ENCODE data around the gene HNRNPUL1. TPM values are rescaled to one million over a fixed set of nuclear protein-coding genes. Genes with fewer than 3 reads are reported as not detected.
A peak's percentile ranks its signal among the peaks of the same experiment; 100 is the strongest.

HNRNPUL1 gene
- total and polyA plus RNA-seq, 9 of the 15 experiments (the other 6 are each of a cell fraction or from before 2014, with no cell fraction given) = 7.3 to 211 (median 85.0) TPM

GRCh38 chr19:41263850-41264580 lies at the start of gene HNRNPUL1 (continued):
- TF ChIP-seq ZBTB7A (IDR thresholded peaks at IDR 0.05; ENCODE audit: borderline replicate concordance, control insufficient read depth, low read depth, low read length) (peak; percentile 23; the same call in 1 of the 2 replicates), FOXA1 (IDR thresholded peaks at IDR 0.05; ENCODE audit: borderline replicate concordance) (no peak), HOMEZ (CRISPR knock-in tag; IDR thresholded peaks at IDR 0.05) (no peak), CTCF (IDR thresholded peaks at IDR 0.05 in 2 of 3, conservative IDR thresholded peaks at IDR 0.05 in 1 of 3; ENCODE audit: insufficient read depth in 2 of 3, low read depth in 1 of 3, low read length in 3 of 3) (peak; percentile 19 to 54 (median 37); a peak in 3 of 6 replicates), HDAC3 (IDR thresholded peaks at IDR 0.05; ENCODE audit: borderline replicate concordance, partially characterized antibody) (no peak), GABPA (tag; conservative IDR thresholded peaks at IDR 0.05; ENCODE audit: low read depth) (peak; percentile 95), DLX4 (CRISPR knock-in tag; IDR thresholded peaks at IDR 0.05) (no peak), PHB2 (IDR thresholded peaks at IDR 0.05; ENCODE audit: low read depth) (no peak), ZFX (CRISPR knock-in tag; IDR thresholded peaks at IDR 0.05) (peak; percentile 99), ZBED1 (IDR thresholded peaks at IDR 0.05) (no peak), POU5F1 (IDR thresholded peaks at IDR 0.05; ENCODE audit: borderline replicate concordance, low read depth, low read length, partially characterized antibody) (no peak), SPI1 (IDR thresholded peaks at IDR 0.05; ENCODE audit: borderline replicate concordance, low read depth, low read length) (peak; percentile 64; the same call in 1 of the 2 replicates), MCM3 (IDR thresholded peaks at IDR 0.05) (no peak), TOE1 (IDR thresholded peaks at IDR 0.05; ENCODE audit: borderline replicate concordance) (peak; percentile 70), TOE1 (CRISPR knock-in tag; IDR thresholded peaks at IDR 0.05; ENCODE audit: borderline replicate concordance, low read depth) (no peak), ZFP1 (CRISPR knock-in tag; IDR thresholded peaks at IDR 0.05) (no peak), CSDE1 (IDR thresholded peaks at IDR 0.05) (peak in 1 of 2 experiments; percentile 92; a peak in 2 of 4 replicates), CHD2 (IDR thresholded peaks at IDR 0.05; ENCODE audit: low read depth, low read length) (peak; percentile 74), ZNF668 (CRISPR knock-in tag; IDR thresholded peaks at IDR 0.05) (no peak), ZNF398 (CRISPR knock-in tag; IDR thresholded peaks at IDR 0.05) (no peak), ZBTB43 (CRISPR knock-in tag; IDR thresholded peaks at IDR 0.05) (0 out of 2 replicates have a peak, but pooled peaks have one; percentile 61)

Measured in K562 (cell line).